Measurements from ENCODE around the gene NCMAP.

Gene NCMAP

DNA sequence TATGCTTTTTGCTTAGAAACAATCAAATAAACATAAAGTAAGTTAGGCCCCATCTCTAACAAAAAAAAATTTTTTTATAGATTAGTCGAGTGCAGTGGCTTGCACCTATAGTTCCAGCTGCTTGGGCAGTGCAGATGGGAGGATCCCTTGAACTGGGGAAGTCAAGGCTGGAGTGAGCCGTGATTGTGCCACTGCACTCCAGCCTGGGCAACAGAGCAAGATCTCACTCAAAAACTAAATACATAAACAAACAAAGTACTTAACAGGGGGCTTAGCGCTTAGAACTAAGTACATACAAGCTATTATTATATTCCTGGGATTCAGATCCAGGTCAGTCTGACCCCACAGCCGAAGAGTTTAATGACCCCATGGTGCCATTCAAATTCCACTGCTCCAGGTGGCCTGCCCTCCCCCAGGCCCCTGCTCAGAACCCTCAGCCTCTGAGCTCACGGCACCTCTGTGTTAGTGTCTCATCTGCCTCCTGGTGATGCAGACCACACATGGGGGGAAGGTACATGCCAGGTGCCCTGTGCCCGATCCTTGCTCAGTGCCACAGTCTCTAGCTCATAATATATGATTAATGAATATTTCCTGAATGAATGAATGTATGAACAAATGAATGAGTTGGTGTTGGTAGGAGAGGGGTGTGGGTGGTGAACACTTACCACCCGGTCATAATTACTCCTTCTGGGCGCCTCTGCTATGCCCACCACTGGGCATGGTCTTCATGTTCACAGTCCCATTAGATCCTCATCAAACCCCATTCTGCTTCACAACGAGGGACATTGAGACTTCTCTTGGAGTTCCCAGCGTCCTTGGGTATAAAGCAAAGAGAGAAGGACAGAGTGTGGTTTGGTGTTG lies 14.6 kb downstream of the NCMAP start:
- no peak for DNase-seq (ENCODE audit: low read depth in 2 of 2)

DNA sequence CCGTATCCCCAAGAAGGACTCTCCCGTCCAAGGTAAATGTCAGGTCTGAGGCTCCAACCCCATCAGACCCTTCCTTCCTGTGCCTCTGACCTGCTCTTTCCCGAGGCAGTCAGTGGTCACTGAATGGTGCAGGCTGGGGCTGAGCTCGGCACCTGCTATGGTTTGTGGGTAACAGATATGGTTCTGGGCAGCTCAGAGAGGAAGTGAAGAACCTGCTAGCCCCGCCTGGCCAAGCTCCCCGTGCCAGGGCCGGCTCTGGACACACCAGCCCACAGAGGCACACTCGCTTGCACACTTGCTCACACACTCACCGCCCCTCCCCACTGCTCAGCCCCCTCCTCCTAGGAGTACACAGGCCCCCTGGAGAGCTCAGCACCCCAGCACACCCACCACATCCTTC lies 16.4 kb downstream of the NCMAP start:
- no peak for DNase-seq (ENCODE audit: low read depth in 2 of 2)

- no peak for DNase-seq (ENCODE audit: low read depth in 2 of 2)
Measured at GRCh38 chr1:24575905-24576587, 20.2 kb downstream of the NCMAP start.

GRCh38 chr1:24578846-24579245 lies 23.0 kb downstream of the NCMAP start:
- DNase-seq (ENCODE audit: low read depth in 2 of 2) = no peak

- no peak for DNase-seq (ENCODE audit: low read depth in 2 of 2)
Measured at GRCh38 chr1:24580756-24581155, 24.9 kb downstream of the NCMAP start.

DNA sequence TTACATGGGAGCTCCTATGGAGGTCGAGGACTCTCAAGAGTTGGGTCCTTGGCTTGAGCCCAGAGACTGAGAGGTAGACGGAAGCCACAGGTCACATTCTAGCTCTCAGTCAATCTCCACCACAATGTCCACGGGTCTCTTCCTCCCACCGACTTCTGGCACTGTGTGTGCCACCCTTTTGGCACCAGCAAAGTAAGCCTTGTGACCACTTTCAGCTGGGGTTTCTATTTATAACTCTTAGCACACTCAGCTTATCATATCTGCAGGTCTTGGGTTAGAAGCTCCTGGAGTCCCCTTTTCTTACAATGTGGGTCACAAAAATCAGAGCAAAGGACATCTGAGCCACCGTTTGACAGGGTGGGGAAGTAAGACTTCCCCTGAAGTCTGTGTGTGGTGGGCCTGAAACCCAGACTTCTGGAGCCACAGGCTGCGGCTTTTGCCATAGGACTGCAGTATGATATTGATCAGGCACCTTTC lies 28.3 kb downstream of the NCMAP start:
- no peak for DNase-seq (ENCODE audit: low read depth in 2 of 2)

- no peak for DNase-seq (ENCODE audit: low read depth in 2 of 2)
Measured at GRCh38 chr1:24586119-24586518, 30.2 kb downstream of the NCMAP start.

DNA sequence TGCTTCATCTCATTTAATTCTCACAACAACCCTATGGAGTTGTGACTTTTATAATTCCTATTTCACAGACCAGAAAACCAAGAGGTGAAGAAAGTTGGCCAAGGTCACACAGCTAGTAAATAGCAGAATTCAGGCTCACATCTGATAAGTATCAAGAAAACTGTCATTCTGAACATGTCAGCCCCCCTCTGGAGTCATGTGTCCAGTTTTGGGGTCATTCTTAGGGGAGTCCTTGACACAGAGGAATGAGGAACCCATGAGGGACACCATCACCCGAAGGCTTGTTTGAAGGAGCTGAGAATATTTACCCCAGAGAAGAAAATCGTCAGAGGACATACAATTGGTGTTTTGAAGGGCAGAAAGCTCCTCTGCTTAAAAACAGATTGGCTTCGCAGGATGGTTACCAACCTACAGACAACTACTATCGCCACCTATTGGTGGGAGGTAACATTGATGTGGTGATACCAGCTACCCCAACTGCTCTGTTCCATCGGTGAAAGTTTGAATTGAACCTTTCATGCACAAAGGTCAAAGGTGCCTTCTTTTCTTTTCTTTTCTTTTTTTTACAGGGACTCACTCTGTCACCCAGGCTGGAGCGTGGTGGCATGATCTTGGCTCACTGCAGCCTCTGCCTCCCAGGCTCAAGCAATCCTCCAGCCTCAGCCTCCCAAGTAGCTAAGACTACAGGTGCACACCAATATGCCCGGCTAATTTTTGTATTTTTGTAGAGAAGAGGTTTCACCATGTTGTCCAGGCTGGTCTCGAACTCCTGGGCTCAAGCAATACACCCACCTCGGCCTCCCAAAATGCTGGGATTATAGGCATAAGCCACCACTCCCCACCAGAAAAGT lies 31.3 kb downstream of the NCMAP start:
- DNase-seq (ENCODE audit: low read depth in 2 of 2) = peak in 1 of 2 donors; percentile 3

DNA sequence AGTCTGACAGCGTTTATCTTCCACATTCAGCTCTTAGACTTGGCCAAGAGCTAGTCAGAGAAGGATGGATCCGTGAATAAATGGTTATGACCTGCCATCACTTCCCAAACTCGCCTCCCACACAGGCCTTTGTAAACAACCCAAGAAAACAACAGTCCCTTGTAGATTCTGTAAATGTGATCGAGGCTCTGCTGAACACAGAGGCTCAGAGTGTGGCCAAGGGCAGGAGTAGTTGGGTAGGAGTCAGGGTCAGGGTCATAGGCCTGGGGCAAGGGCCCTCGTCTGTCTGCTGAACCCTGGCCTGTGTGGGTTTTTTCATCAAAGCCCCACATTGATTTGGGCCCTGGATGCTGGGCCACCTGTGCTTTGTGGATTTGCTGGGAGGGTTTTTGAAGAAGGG lies 32.7 kb downstream of the NCMAP start:
- DNase-seq (ENCODE audit: low read depth in 2 of 2) = no peak

GRCh38 chr1:24589200-24589599 lies 33.3 kb downstream of the NCMAP start:
- DNase-seq (ENCODE audit: low read depth in 2 of 2) = no peak

- DNase-seq (ENCODE audit: low read depth in 2 of 2) = no peak
Measured at GRCh38 chr1:24591781-24592180, 35.9 kb downstream of the NCMAP start.

GRCh38 chr1:24594328-24594598 lies 38.4 kb downstream of the NCMAP start:
- DNase-seq (ENCODE audit: low read depth in 2 of 2) = no peak

DNA sequence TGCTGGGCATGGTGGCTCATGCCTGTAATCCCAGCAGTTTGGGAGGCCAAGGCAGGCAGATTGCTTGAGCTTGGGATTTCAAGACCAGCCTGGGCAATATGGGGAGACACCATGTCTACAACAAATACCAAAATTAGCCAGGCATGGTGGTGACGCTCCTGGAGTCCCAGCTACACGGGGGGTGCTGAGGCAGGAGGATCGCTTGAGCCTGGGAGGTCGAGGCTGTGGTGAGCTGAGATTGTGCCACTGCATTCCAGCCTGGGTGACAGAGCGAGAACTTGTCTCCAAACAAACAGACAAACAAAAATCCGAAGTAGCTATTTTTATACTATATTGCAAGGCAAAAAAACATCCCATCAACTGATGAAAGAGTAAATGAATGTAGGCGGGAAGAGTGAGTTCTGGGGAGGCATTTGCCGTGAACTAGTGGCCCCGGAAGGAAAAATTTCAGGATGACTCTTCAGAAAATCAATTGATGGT lies 40.6 kb downstream of the NCMAP start:
- no peak for DNase-seq (ENCODE audit: low read depth in 2 of 2)

- no peak for DNase-seq (ENCODE audit: low read depth in 2 of 2)
Measured at GRCh38 chr1:24599265-24599664, 43.4 kb downstream of the NCMAP start.

DNA sequence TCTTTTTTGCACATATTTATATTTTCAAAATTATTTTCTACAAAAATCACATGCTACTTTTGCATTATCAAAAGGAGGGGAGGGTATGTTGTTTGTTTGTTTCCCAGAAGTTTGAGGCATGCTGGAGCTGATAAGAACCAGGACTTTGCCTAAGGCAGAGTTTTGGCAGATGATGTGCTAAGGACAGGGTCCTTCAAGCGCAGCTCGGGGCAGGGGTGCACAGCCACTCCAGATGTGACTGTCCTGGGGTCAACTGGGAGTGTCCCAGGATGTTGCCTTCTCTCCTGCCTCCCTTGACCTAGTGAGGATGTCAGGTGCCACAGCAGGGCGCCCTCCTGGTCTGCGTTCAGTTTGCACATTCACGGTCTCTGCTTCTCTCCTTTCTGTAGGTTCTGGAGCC lies 44.7 kb downstream of the NCMAP start:
- DNase-seq (ENCODE audit: low read depth in 2 of 2) = no peak

DNA sequence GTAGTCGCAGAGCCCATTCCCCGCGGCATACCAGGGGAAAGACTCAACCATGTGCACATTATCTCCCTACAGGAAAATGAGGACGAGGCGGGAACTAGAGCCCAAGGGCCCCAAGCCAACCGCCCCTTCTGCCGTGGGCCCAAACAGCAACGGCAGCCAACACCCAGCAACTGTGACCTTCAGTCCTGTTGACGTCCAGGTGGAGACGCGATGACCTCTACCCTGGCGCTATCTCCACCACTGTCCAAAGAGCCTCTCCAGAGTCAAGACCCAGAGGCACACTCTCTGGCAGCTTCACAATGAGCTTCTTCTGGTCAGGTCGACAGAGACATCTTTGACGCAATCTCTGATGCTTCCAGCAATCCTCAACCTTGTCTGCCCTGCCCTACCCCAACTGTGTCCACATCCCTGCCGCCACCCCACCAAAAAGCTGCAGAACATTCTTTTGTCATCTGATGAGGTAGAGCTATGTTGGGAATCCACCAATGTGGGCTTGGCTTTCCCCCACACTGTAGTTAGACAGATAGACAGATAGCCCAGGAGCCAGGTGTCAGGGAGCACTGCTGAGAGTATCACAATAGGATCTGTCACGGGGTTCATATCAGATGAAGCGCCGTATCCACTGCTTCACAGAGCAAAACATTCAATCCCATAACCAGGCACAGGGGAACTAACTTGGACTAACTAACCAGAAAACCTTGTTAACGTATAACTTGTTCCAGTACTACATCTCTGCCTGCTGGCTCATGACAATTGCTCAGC lies 49.8 kb downstream of the NCMAP start:
- no peak for DNase-seq (ENCODE audit: low read depth in 2 of 2)

GRCh38 chr1:24606296-24606605 lies 50.4 kb downstream of the NCMAP start:
- DNase-seq (ENCODE audit: low read depth in 2 of 2) = no peak

GRCh38 chr1:24606621-24607020 lies 50.7 kb downstream of the NCMAP start:
- DNase-seq (ENCODE audit: low read depth in 2 of 2) = no peak

- no peak for DNase-seq (ENCODE audit: low read depth in 2 of 2)
Measured at GRCh38 chr1:24609949-24610517, 54.1 kb downstream of the NCMAP start.

DNA sequence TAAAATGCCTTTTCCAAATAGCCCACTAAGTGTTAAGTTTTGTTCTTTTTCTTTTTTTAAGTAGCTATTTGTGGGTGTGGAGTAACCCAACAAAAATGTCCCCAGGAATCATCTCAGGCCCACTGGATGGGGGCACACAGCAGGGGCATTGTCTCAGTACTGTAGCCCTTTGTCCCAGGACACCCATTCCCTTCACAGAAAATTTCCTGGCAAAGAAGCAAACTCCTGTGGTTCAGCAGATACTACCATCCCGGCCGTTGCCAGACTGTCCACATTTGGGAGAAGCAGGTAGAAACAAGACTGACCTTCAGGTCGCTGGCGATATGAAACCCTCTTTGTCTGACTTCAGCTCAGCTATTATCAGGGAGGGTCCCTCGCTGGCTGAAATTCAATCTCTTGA lies 63.5 kb downstream of the NCMAP start:
- DNase-seq (ENCODE audit: low read depth in 2 of 2) = no peak

GRCh38 chr1:24620678-24621077 lies 64.8 kb downstream of the NCMAP start:
- no peak for DNase-seq (ENCODE audit: low read depth in 2 of 2)
